ENCODE results near the gene TACR1.

TACR1 gene

DNA sequence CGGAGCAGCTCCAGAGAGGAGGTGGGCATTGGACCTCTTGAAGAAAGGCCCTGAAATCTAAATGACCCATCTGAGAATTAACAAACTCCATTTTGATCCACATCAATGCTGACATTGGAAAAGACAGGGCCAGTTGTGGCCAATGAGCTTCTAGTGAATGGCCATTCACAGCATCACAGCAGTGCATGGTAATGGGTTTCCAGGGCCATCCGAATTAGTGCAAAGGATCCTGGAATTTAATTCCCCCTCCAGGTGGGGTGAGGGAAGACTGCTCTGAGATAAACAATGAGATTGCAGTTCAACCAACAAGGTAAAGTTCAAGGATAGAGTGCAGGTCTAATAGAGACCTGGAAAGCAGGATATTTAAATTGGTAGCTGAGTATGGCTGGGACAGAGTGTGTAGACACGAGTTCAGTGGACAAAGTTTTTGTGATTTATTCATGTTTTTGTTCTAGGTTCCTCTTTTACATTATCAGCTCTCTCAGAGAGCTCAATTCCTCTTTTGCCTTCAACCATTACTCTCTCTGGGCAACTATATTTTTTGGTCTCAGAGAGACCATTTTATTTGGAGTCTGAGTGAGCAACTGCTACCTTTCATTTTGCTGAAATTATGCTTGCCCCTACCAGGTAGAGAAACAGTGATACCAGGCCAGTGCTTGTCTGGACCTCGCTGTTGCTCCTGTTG, 5.0 kb downstream of the TACR1 start:
- no peak overlapping the region for H3K4me3 ChIP-seq
- no peak for DNase-seq (ENCODE audit: low spot score)
- no peak overlapping the region for H3K27ac ChIP-seq
- TF ChIP-seq, protein P1, sequence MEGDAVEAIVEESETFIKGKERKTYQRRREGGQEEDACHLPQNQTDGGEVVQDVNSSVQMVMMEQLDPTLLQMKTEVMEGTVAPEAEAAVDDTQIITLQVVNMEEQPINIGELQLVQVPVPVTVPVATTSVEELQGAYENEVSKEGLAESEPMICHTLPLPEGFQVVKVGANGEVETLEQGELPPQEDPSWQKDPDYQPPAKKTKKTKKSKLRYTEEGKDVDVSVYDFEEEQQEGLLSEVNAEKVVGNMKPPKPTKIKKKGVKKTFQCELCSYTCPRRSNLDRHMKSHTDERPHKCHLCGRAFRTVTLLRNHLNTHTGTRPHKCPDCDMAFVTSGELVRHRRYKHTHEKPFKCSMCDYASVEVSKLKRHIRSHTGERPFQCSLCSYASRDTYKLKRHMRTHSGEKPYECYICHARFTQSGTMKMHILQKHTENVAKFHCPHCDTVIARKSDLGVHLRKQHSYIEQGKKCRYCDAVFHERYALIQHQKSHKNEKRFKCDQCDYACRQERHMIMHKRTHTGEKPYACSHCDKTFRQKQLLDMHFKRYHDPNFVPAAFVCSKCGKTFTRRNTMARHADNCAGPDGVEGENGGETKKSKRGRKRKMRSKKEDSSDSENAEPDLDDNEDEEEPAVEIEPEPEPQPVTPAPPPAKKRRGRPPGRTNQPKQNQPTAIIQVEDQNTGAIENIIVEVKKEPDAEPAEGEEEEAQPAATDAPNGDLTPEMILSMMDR (IDR thresholded peaks at IDR 0.05): no peak

DNA sequence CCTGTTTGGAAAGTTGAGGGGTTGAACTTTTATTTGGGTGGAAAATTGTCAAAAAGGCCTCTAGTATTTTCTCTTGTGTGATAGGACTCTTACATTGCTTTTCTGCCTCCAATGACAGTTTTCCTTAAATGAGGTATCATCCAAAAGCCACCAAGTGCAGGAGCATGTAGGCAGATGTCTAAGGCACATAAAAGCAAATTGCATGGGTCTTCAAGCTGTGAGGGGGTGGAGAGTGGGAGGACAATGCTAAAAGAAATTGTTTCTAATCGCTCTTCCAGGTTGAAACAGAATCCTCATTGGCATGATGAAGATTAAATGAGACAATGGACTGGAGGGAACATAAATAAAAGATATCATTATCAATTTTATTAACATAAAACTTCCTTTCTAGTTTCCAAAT, 6.8 kb downstream of the TACR1 start:
- Histone ChIP-seq H3K4me3 (no peak overlapping the region), H3K27ac (no peak overlapping the region)
- TF ChIP-seq, protein P1 (IDR thresholded peaks at IDR 0.05): no peak
- no peak for DNase-seq (ENCODE audit: low spot score)

- Histone ChIP-seq H3K27ac (no peak overlapping the region), H3K4me3 (no peak overlapping the region)
- TF ChIP-seq, protein P1 (IDR thresholded peaks at IDR 0.05): no peak
- no peak for DNase-seq (ENCODE audit: low spot score)
Observed at GRCh38 chr2:75190271-75190990, 8.9 kb downstream of the TACR1 start.

- Histone ChIP-seq H3K4me3 (no peak overlapping the region), H3K27ac (no peak overlapping the region)
- DNase-seq (ENCODE audit: low spot score): no peak
- TF ChIP-seq, protein P1 (IDR thresholded peaks at IDR 0.05): no peak
Observed at GRCh38 chr2:75186821-75187220, 12.5 kb downstream of the TACR1 start.

DNA sequence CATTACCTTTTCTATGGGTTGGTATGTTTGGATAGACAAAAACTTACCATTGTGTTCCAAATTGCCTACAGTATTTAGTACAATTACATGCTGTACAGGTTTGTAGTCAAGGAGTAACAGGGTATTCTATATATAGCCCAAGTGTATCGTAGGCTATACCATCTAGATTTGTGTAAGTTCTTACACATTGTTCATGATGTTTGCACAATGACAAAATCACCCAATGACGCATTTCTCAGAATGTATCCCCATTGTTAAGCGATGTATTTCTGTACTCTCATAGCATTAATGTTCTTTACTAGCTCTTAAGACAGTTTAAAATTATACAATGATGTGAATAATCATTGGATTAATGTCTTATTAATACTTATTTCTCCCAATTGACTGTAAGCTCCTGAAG, 16.7 kb downstream of the TACR1 start:
- DNase-seq (ENCODE audit: low spot score): no peak
- TF ChIP-seq, protein P1 (IDR thresholded peaks at IDR 0.05): no peak
- Histone ChIP-seq H3K4me3 (no peak overlapping the region), H3K27ac (no peak overlapping the region)

DNA sequence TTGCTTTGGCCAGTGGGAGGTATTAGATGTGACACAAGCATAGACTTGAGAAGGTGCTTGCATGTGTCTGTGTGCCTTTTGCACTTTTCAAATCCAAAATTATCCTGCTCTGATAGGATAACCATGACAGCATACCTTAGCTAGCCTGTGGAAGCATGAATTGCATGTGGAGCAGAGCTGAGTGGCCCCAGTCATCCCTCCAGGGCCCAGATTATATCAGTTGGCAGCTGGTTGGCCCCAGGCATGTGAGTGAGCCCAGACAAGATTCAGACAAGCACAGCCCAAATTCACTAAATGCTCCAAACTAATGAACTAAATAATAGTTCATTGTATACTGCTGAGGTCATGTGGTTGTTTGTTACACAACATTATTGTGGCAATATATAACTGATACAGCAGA, 18.8 kb downstream of the TACR1 start:
- Histone ChIP-seq H3K27ac (no peak overlapping the region), H3K4me3 (no peak overlapping the region)
- TF ChIP-seq, protein P1 (IDR thresholded peaks at IDR 0.05): no peak
- no peak for DNase-seq (ENCODE audit: low spot score)

- Histone ChIP-seq H3K4me3 (no peak overlapping the region), H3K27ac (no peak overlapping the region)
- TF ChIP-seq, protein P1 (IDR thresholded peaks at IDR 0.05): no peak
- DNase-seq (ENCODE audit: low spot score): no peak
Observed at GRCh38 chr2:75177427-75177826, 21.9 kb downstream of the TACR1 start.
